ENCODE results near the gene LGALS9B. TPM values are rescaled to one million over a fixed set of nuclear protein-coding genes. Genes with fewer than 3 reads are reported as not detected.
"Not testable (repeated sequence)": the region's sequence is repeated elsewhere in the genome, so short reads cannot be mapped to it uniquely, and the experiment has no call there.

The LGALS9B gene
- total and polyA plus RNA-seq, 2 donors (not counting 1 experiment from before 2014, with no cell fraction given), result not detected

DNA sequence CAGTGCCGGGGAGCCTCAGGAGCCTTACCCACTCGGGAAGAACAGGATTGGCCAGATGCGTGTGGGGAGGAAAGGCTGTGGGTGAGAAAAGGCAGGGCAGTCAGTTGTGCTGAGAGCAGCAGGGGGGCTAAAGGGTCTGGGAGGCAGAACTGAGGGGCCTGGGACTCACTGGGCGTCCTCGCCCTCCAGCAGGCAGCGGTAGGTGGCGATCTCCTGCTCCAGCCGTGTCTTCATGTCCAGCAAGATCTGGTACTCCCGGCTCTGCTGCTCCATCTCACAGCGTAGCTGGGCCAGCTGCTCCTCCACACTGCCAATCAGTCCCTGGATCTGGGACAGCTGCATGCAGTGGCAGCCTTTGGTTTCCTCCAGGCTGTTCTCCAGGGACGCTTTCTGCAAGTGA is 34.6 kb upstream of the LGALS9B start:
- H3K27me3 ChIP-seq (replicated peaks in 1 of 4; ENCODE audit: control extremely low read depth in 1 of 4, control insufficient read depth in 3 of 4, insufficient read depth in 4 of 4, low read length in 3 of 4); intact Hi-C loops (cut with micrococcal nuclease); H2AFZ ChIP-seq (ENCODE audit: insufficient read depth, low read depth, low read length, poor library complexity, severe bottlenecking); H3K4me2 ChIP-seq (replicated peaks; ENCODE audit: low read depth, low read length, poor library complexity, severe bottlenecking); DNase-seq; H3K27ac ChIP-seq (ENCODE audit: low read length in 2 of 2); CTCF ChIA-PET; POLR2A ChIA-PET; H3K9me3 ChIP-seq (ENCODE audit: control extremely low read depth in 1 of 3, control insufficient read depth in 2 of 3, insufficient read depth in 1 of 3, low read length in 2 of 3); H3K9ac ChIP-seq (ENCODE audit: low read length); H3K27me3 Mint-ChIP-seq; H3K4me1 Mint-ChIP-seq; H3K27ac Mint-ChIP-seq; ATAC-seq (ENCODE audit: low read depth); H3K79me2 ChIP-seq (ENCODE audit: control insufficient read depth, insufficient read depth, low read length); H3K4me3 Mint-ChIP-seq; H4K20me1 ChIP-seq (ENCODE audit: control insufficient read depth, insufficient read depth, low read length, poor library complexity, severe bottlenecking); H3K4me3 ChIP-seq (ENCODE audit: control extremely low read depth in 1 of 5, extremely low read depth in 1 of 5, insufficient read depth in 1 of 5, low read depth in 2 of 5, low read length in 4 of 5); H3K9me3 Mint-ChIP-seq (ENCODE audit: insufficient read depth); H3K4me1 ChIP-seq (ENCODE audit: control insufficient read depth in 2 of 2, insufficient read depth in 2 of 2, low read length in 2 of 2); H3K36me3 ChIP-seq (replicated peaks in 1 of 2; ENCODE audit: control extremely low read depth in 1 of 2, control insufficient read depth in 1 of 2, extremely low read depth in 1 of 2, insufficient read depth in 2 of 2, low read length in 1 of 2): not testable (repeated sequence)
- WGBS (ENCODE audit: insufficient coverage), result 86% methylated on average over 4 of the region's 11 CpGs

DNA sequence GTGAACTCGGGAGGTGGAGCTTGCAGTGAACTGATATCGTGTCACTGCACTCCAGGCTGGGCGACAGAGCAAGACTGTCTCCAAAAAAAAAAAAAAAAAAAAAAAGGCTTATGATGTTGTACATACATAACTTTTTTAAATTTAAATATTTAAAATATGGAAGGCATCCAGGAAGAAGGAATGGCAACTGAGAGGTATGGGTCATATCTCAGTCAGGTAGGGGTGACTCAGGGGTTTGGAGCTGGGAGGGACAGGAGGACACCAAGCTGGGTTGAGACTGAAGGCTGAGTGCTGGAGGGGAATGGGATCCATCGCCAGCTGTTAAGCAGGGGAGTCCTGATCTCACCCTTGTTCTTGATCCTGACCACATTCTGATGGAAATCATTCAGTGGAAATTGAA is 33.0 kb upstream of the LGALS9B start:
- H3K79me2 ChIP-seq (ENCODE audit: control insufficient read depth, insufficient read depth, low read length); CTCF ChIA-PET; ATAC-seq (ENCODE audit: low read depth); intact Hi-C loops (cut with micrococcal nuclease); H3K9me3 ChIP-seq (ENCODE audit: control extremely low read depth in 1 of 3, control insufficient read depth in 2 of 3, insufficient read depth in 1 of 3, low read length in 2 of 3); H3K9ac ChIP-seq (ENCODE audit: low read length); H4K20me1 ChIP-seq (ENCODE audit: control insufficient read depth, insufficient read depth, low read length, poor library complexity, severe bottlenecking); H3K27ac Mint-ChIP-seq; H3K4me2 ChIP-seq (replicated peaks; ENCODE audit: low read depth, low read length, poor library complexity, severe bottlenecking); H3K9me3 Mint-ChIP-seq (ENCODE audit: insufficient read depth); DNase-seq; H3K4me3 Mint-ChIP-seq; H3K27me3 ChIP-seq (replicated peaks in 1 of 4; ENCODE audit: control extremely low read depth in 1 of 4, control insufficient read depth in 3 of 4, insufficient read depth in 4 of 4, low read length in 3 of 4); H3K4me3 ChIP-seq (ENCODE audit: control extremely low read depth in 1 of 5, extremely low read depth in 1 of 5, insufficient read depth in 1 of 5, low read depth in 2 of 5, low read length in 4 of 5); H3K27ac ChIP-seq (ENCODE audit: low read length in 2 of 2); H3K27me3 Mint-ChIP-seq; H3K36me3 ChIP-seq (replicated peaks in 1 of 2; ENCODE audit: control extremely low read depth in 1 of 2, control insufficient read depth in 1 of 2, extremely low read depth in 1 of 2, insufficient read depth in 2 of 2, low read length in 1 of 2); POLR2A ChIA-PET; H3K4me1 ChIP-seq (ENCODE audit: control insufficient read depth in 2 of 2, insufficient read depth in 2 of 2, low read length in 2 of 2); H2AFZ ChIP-seq (ENCODE audit: insufficient read depth, low read depth, low read length, poor library complexity, severe bottlenecking); H3K4me1 Mint-ChIP-seq: not testable (repeated sequence)
- 100% methylated on average over 1 of the region's 4 CpGs for WGBS (ENCODE audit: insufficient coverage)

DNA sequence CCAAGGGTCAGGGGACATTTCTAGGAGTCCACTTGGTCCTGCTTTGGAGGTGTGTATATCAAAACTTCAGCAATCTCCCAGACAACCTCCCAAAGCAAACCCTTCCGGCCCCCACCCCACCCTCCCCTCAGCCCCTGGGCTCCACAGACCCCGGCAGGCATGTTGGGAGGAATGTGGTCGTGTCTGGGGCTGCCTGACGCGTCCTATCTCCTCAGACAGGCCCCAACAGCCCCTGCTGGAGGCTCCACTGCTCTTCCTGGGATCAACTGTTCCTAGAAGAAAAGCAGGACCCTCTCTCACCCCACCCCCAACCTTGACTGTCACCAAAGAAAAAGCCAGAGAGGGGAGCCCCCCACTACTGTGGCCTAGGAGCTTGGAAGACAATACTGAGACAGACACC is 28.1 kb upstream of the LGALS9B start:
- H3K9me3 ChIP-seq (ENCODE audit: control extremely low read depth in 1 of 3, control insufficient read depth in 2 of 3, insufficient read depth in 1 of 3, low read length in 2 of 3); H3K4me3 ChIP-seq (ENCODE audit: control extremely low read depth in 1 of 5, extremely low read depth in 1 of 5, insufficient read depth in 1 of 5, low read depth in 2 of 5, low read length in 4 of 5); H3K36me3 ChIP-seq (replicated peaks in 1 of 2; ENCODE audit: control extremely low read depth in 1 of 2, control insufficient read depth in 1 of 2, extremely low read depth in 1 of 2, insufficient read depth in 2 of 2, low read length in 1 of 2); H3K4me1 Mint-ChIP-seq; intact Hi-C loops (cut with micrococcal nuclease); H3K27me3 Mint-ChIP-seq; H2AFZ ChIP-seq (ENCODE audit: insufficient read depth, low read depth, low read length, poor library complexity, severe bottlenecking); DNase-seq; H4K20me1 ChIP-seq (ENCODE audit: control insufficient read depth, insufficient read depth, low read length, poor library complexity, severe bottlenecking); H3K27ac ChIP-seq (ENCODE audit: low read length in 2 of 2); POLR2A ChIA-PET; H3K9me3 Mint-ChIP-seq (ENCODE audit: insufficient read depth); H3K79me2 ChIP-seq (ENCODE audit: control insufficient read depth, insufficient read depth, low read length); ATAC-seq (ENCODE audit: low read depth); H3K27ac Mint-ChIP-seq; CTCF ChIA-PET; H3K4me2 ChIP-seq (replicated peaks; ENCODE audit: low read depth, low read length, poor library complexity, severe bottlenecking); H3K27me3 ChIP-seq (replicated peaks in 1 of 4; ENCODE audit: control extremely low read depth in 1 of 4, control insufficient read depth in 3 of 4, insufficient read depth in 4 of 4, low read length in 3 of 4); H3K4me1 ChIP-seq (ENCODE audit: control insufficient read depth in 2 of 2, insufficient read depth in 2 of 2, low read length in 2 of 2); H3K9ac ChIP-seq (ENCODE audit: low read length); H3K4me3 Mint-ChIP-seq: not testable (repeated sequence)
- no CpG with 5 or more reads among the region's 5 CpGs for WGBS (ENCODE audit: insufficient coverage)

DNA sequence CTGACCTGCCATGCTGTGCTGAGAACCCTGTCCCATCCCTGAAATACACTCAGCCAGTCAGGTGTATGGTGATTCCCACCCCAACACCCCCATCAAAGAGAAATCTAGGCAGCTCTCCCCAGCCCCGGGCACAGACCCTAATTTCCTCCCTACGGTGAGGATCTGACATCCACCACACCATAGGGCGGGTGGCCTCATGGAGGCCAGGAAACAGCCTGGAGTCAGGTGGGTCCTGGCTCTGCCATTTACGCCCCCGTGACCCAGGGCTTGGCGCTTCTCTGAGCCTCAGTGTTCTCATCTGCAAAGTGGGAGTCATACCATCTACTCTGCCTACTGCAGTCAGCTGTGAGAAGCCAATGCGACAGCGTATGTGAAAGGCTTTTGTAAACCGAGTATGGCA is 27.4 kb upstream of the LGALS9B start:
- H3K9me3 ChIP-seq (ENCODE audit: control extremely low read depth in 1 of 3, control insufficient read depth in 2 of 3, insufficient read depth in 1 of 3, low read length in 2 of 3); H3K27me3 Mint-ChIP-seq; intact Hi-C loops (cut with micrococcal nuclease); H3K4me2 ChIP-seq (replicated peaks; ENCODE audit: low read depth, low read length, poor library complexity, severe bottlenecking); ATAC-seq (ENCODE audit: low read depth); H3K27ac ChIP-seq (ENCODE audit: low read length in 2 of 2); H3K27me3 ChIP-seq (replicated peaks in 1 of 4; ENCODE audit: control extremely low read depth in 1 of 4, control insufficient read depth in 3 of 4, insufficient read depth in 4 of 4, low read length in 3 of 4); H3K4me3 Mint-ChIP-seq; POLR2A ChIA-PET; H3K27ac Mint-ChIP-seq; H3K36me3 ChIP-seq (replicated peaks in 1 of 2; ENCODE audit: control extremely low read depth in 1 of 2, control insufficient read depth in 1 of 2, extremely low read depth in 1 of 2, insufficient read depth in 2 of 2, low read length in 1 of 2); H4K20me1 ChIP-seq (ENCODE audit: control insufficient read depth, insufficient read depth, low read length, poor library complexity, severe bottlenecking); DNase-seq; H3K9me3 Mint-ChIP-seq (ENCODE audit: insufficient read depth); CTCF ChIA-PET; H3K79me2 ChIP-seq (ENCODE audit: control insufficient read depth, insufficient read depth, low read length); H2AFZ ChIP-seq (ENCODE audit: insufficient read depth, low read depth, low read length, poor library complexity, severe bottlenecking); H3K9ac ChIP-seq (ENCODE audit: low read length); H3K4me1 Mint-ChIP-seq; H3K4me1 ChIP-seq (ENCODE audit: control insufficient read depth in 2 of 2, insufficient read depth in 2 of 2, low read length in 2 of 2); H3K4me3 ChIP-seq (ENCODE audit: control extremely low read depth in 1 of 5, extremely low read depth in 1 of 5, insufficient read depth in 1 of 5, low read depth in 2 of 5, low read length in 4 of 5): not testable (repeated sequence)
- WGBS (ENCODE audit: insufficient coverage), result 89% methylated on average over 3 of the region's 9 CpGs

Data from B cell (primary cell).